ENCODE data around the gene AGTR1. TPM values are rescaled to one million over a fixed set of nuclear protein-coding genes. Genes with fewer than 3 reads are reported as not detected.

Gene AGTR1
- total RNA-seq, 1 experiment from 2014 or later, result not detected

DNA sequence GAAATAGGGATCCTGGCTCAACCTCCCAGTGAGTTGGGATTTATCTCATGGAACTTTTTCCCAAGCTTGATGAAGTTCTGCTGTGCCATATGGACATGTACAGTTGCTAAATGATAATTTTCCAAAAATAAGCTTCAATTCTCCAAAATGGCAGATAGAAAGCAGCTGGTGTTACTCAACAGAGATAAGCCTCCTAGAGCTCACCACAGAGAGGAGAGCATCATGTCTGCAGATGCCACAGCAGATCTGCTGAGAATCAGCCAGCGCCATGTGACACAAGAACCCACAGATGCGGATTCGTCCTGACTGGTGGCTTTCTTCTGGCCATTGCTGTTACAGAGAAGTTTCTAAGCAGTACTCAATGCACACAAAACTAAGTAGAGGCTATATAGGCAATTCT lies 50.6 kb downstream of the AGTR1 start:
- Histone ChIP-seq H3K23me2 (ENCODE audit: insufficient read length, low read depth, low read length, poor library complexity, severe bottlenecking) (no peaks in the 10 kb centered on the region), H3K79me2 (ENCODE audit: insufficient read depth, low read length) (no peaks in the 10 kb centered on the region), H3K4me2 (ENCODE audit: insufficient read depth, insufficient read length, low read length) (no peak overlapping the region), H3K9me3 (ENCODE audit: control insufficient read depth, low read depth, low read length) (no peaks in the 10 kb centered on the region), H3K56ac (ENCODE audit: insufficient read length, low read depth, low read length) (no peak overlapping the region), H4K91ac (ENCODE audit: insufficient read length, low read depth, low read length) (no peak overlapping the region), H2BK120ac (ENCODE audit: low read depth, low read length, poor library complexity, severe bottlenecking) (no peak overlapping the region), H3K27me3 (ENCODE audit: insufficient read depth, low read length) (no peaks in the 10 kb centered on the region), H3K23ac (ENCODE audit: insufficient read length, low read depth, low read length) (no peak overlapping the region), H3T11ph (ENCODE audit: low read length) (no peak overlapping the region), H2BK15ac (ENCODE audit: low read depth, low read length) (no peak overlapping the region), H4K5ac (ENCODE audit: insufficient read length, low read depth, low read length) (no peak overlapping the region), H2AK5ac (ENCODE audit: insufficient read length, low read length) (no peak overlapping the region), H2BK12ac (ENCODE audit: insufficient read length, low read depth, low read length) (no peak overlapping the region), H3K4me1 (ENCODE audit: insufficient read depth, low read length) (no peaks in the 10 kb centered on the region), H2AFZ (ENCODE audit: low read length) (no peak overlapping the region), H3K14ac (ENCODE audit: insufficient read depth, low read length) (no peak overlapping the region), H3K9ac (ENCODE audit: extremely low read depth, insufficient read length, low read length) (no peak overlapping the region), H3K79me1 (ENCODE audit: insufficient read depth, low read depth, low read length, poor library complexity, severe bottlenecking) (no peaks in the 10 kb centered on the region), H3K4ac (ENCODE audit: low read depth, low read length) (no peak overlapping the region), H2BK20ac (ENCODE audit: low read depth, low read length, poor library complexity, severe bottlenecking) (no peak overlapping the region), H3K27ac (ENCODE audit: insufficient read length, low read depth, low read length) (no peak overlapping the region), H3K18ac (ENCODE audit: insufficient read length, low read depth, low read length) (no peak overlapping the region), H4K20me1 (ENCODE audit: control insufficient read depth, insufficient read depth, insufficient read length) (no peaks in the 10 kb centered on the region), H2BK5ac (ENCODE audit: insufficient read length, low read length) (no peak overlapping the region), H4K8ac (replicated peaks; ENCODE audit: insufficient read length, low read depth, low read length) (no peak overlapping the region)
- Mint-ChIP-seq H3K36me3 (ENCODE audit: insufficient read depth in 1 of 3, low read depth in 3 of 3) (no peaks in the 10 kb centered on the region), H3K9me3 (no peaks in the 10 kb centered on the region), H3K4me1 (no peaks in the 10 kb centered on the region), H3K27me3 (ENCODE audit: low read depth) (no peaks in the 10 kb centered on the region), H3K27ac (no peak overlapping the region), H3K4me3 (no peak overlapping the region)
- no CpG with 5 or more reads among the region's 3 CpGs for WGBS (ENCODE audit: extremely low coverage, insufficient read length, low lambda C conversion rate)
- DNase-seq, result no peak
- TF ChIP-seq CTCF (conservative IDR thresholded peaks at IDR 0.05), result no peak

All from H9 (cell line).